Left renal pelvis (tissue), 4 donors: ENCODE data around the gene PCED1A. TPM values are rescaled to one million over a fixed set of nuclear protein-coding genes. Genes with fewer than 3 reads are reported as not detected.
"Not testable (repeated sequence)": the region's sequence is repeated elsewhere in the genome, so short reads cannot be mapped to it uniquely, and the experiment has no call there.

ENCODE experiments used
- DNase-seq, 4 donors: peaks; one replicate each; pipeline ENCODE4 v3.0.0-alpha.2; 2013; ENCODE audit warnings: low read depth in 4 of 4, low spot score in 3 of 4
- polyA plus RNA-seq, 4 donors: library from polyadenylated mRNA; unstranded; fragments of 120-200 nt; gene quantifications; one replicate each; pipeline ENCODE4 v1.2.1, GENCODE V29; 2013; ENCODE audit not compliant: insufficient read length in 4 of 4

The PCED1A gene
- polyA plus RNA-seq, 4 donors: 51.6 to 97.2 (median 57.5) TPM

DNA sequence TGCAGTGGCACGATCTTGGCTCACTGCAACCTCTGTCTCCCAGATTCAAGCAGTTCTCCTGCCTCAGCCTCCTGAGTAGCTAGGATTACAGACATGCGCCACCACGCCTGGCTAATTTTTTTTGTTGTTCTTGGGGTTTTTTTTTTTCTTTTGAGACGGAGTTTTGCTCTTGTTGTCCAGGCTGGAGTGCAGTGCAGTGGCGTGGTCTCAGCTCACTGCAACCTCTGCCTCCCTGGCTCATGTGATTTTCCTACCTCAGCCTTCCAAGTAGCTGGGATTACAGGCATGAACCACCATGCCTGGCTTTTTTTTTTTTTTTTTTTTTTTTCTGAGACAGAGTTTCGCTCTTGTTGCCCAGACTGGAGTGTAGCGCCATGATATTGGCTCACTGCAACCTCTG is 9.2 kb downstream of the PCED1A start:
- DNase-seq: not testable (repeated sequence)

GRCh38 chr20:2829376-2829775 is 11.1 kb downstream of the PCED1A start:
- DNase-seq: no peak

DNA sequence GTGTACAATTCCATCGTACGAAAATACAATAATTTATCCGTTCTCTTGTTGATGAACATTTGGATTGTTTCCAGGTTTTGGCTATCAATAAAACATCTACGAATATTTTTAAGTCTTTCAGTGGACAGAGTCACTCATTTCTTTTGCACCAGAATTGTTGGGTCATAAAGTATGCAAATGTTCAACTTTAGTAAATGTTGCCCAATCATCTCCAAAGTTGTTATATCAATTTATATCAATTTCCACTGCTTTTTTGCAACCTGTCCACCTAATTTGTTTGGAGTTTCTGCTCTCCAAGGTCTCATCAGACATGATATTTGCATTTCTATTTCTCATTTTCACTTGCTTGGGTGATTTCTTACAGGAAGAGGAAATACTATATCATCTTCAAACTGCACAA is 13.8 kb downstream of the PCED1A start:
- DNase-seq: no peak

DNA sequence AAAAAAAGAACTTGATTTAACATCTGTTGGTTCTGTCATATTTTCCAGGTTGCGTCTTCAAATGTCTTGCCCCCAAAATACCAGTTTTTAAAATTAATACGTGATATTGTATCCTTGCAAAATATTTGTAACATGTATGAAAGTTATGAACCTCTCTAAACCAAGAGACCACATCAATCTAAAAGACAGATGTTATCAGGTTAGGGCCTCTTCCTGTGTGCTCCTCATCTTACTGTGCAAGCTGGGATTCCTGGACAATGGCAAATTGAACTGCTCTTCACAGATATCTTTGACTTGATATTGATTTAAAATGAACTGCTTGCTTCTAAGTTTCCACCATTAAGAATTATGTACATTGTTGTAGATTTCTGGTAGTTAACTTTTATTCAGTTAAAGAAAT is 14.7 kb downstream of the PCED1A start:
- no peak for DNase-seq

DNA sequence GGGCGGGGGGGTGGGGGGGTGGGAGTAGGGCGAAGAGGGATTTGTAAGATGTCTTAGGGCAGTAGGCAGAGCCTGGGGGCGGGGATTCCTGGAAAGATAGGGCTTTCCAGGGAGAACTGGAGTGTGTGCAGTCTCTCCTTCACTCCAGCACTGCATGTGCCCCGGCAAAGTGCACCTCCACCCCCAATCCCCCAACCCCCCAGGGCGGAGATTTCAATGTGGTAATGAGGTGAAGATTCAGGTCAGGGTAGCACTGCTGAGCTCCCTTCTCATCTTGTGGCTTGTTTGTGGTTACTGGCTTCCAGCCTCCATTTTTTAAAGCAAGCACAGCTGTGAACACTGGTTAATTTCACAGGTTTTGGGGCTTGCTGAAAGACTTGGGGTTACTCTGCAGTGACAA is 18.4 kb downstream of the PCED1A start:
- no peak for DNase-seq

GRCh38 chr20:2820896-2821869 is 19.3 kb downstream of the PCED1A start:
- no peak for DNase-seq

DNA sequence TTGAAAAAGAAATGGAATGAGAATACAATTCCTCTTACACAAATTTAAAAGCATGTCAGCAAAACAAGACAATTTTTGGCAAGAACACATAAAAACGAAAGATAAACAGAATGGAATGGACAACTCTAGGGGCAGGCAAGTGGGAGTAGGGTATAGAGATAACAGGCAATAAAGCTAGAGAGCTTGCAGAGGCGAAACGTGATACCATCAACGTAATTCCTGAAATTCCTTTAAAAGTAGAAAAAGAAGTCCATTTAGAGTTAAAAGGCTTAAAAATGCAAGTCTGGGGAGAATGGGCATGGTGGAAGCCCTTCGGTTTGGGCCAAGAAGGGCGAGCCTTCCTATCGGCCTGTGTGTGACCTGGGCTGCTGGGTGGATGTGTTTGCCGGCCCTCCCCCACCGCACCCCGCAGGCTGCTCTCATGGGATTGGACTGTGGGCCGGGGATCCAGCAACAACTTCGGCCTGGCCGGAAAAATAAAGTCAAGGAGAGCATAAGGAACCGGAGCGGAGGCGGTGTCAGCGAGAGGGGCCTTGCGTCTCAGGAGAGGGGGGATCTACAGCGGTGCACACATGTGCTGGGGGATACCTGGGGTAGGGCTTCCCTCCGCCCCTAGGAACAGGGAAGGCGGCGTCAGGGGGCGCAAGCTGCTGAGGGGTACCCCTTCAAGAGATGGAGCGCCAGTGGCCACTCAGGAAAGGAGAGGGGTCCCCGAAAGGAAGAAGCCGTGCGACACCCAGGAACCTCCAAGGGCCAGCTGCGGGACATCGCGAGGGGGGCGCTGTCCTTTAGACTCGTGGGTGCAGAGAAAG is 20.2 kb downstream of the PCED1A start:
- no peak for DNase-seq

DNA sequence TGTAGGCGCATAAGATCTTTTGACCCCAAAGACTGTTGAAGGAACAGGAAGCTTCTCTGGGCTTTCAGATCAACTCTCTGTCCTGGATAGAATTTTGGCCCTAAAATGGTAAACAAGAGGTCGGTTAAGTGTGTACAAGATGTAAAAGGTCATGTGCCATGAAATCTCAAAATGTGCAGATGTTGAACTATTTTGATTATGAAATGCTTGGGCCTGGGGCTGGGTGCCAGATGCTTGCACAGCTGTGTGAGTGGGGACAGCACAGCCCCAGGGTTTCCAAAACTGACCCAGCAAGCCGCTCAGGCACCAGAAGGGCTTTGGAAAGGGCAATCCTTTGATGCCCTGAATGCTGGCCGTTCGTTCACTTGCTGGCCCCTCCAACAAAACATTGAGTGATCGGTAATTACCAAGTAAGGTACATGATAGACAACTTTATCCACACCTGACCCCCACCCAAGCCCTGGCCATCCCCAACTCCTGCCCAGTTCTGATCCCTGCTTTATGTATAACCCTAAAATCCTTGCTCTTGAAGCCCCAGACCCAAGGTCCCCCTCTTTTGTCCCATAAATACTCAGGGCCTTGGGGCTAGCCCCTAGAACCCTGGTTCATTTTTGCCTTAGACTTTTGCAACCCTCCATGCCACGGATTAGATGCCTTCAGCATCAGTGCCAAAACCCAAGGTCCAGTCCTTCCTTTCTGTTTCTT is 22.4 kb downstream of the PCED1A start:
- DNase-seq: no peak

DNA sequence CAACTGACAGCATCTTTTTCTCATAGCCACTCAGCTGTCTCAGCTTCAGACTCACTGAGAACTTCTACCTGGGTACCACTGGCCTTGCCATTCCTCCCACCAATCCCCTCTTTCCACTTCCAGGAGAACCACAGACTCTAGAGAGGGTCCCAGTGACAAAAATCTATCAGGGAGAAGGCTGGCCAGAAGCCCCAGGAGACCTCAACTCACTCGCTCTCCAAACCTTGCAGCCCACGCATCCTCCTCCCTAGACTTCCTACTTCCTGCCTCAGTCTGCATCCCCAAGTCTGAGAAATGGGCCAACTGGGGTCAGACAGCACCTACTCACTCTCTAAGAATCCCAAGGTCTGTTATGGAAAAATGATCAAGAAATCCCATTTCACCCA is 23.1 kb downstream of the PCED1A start:
- no peak for DNase-seq

DNA sequence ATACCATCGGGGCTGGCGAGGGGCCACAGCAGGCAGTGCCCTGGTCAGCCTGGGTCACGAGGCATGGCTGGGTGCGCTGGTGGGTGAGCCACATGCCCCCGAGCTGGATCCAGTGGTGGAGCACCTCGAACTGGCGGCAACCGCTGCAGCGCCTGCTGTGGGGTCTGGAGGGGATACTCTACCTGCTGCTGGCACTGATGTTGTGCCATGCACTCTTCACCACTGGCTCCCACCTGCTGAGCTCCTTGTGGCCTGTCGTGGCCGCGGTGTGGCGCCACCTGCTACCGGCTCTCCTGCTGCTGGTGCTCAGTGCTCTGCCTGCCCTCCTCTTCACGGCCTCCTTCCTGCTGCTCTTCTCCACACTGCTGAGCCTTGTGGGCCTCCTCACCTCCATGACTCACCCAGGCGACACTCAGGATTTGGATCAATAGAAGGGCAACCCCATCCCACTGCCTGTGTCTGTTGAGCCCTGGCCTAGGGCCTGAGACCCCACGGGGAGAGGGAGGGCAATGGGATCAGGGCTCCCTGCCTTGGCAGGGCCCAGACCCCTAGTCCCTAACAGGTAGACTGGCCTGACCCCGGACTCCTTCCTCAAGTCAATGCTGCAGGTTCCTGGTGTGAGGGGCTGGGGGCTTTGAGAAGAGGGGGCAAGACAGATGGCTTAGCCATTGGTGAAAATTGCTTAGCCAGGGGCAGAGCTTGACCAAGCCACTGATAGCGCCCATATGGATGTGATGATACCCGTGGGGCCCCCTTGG is 23.7 kb downstream of the PCED1A start:
- no peak for DNase-seq

- DNase-seq: no peak
Observed at GRCh38 chr20:2816030-2816582, 24.3 kb downstream of the PCED1A start, which contains the start of gene TMEM239. TMEM239 (plus strand) TSS chr20:2816364; CDS start chr20:2816555, 191 bp downstream.

DNA sequence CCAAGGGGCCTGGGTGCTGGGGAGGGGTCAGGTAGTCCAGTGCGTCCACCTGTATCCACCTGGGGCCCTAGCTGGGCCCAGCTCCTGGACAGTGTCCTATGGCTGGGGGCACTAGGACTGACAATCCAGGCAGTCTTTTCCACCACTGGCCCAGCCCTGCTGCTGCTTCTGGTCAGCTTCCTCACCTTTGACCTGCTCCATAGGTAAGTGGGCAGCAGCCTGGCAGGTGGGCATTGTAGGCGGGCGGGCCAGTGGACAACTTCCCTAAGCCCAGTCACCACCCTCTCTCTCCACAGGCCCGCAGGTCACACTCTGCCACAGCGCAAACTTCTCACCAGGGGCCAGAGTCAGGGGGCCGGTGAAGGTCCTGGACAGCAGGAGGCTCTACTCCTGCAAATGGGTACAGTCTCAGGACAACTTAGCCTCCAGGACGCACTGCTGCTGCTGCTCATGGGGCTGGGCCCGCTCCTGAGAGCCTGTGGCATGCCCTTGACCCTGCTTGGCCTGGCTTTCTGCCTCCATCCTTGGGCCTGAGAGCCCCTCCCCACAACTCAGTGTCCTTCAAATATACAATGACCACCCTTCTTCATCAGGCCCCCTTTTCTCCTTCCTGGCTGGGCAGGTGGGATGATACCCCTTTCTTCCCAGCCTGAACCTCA is 25.1 kb downstream of the PCED1A start:
- no peak for DNase-seq

GRCh38 chr20:2814587-2815051 is 25.8 kb downstream of the PCED1A start, which contains the start of gene C20orf141:
C20orf141 (plus strand) TSS chr20:2814987; CDS start chr20:2815185, 198 bp downstream.
- no peak for DNase-seq

- no peak for DNase-seq
Observed at GRCh38 chr20:2814076-2814475, 26.4 kb downstream of the PCED1A start.

GRCh38 chr20:2812189-2812588 is 28.3 kb downstream of the PCED1A start:
- no peak for DNase-seq

DNA sequence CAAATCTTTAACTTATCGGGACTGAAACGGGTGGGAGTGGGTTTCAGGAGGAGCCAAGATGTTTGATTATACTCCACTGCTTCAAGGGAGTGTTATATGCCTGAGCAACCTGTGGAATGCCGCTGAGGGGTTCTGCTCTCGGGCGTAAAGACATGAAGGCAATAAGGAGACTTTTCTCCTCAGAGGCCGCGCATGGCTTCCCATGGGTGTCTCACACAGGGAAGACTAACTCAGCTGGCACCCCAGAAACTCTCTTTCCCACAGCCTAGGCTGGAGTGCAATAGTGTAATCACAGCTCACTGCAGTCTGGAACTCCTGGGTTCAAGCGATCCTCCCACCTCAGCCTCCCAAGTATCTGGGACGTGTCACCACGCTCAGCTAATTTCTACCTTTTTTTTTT is 30.8 kb downstream of the PCED1A start:
- no peak for DNase-seq

DNA sequence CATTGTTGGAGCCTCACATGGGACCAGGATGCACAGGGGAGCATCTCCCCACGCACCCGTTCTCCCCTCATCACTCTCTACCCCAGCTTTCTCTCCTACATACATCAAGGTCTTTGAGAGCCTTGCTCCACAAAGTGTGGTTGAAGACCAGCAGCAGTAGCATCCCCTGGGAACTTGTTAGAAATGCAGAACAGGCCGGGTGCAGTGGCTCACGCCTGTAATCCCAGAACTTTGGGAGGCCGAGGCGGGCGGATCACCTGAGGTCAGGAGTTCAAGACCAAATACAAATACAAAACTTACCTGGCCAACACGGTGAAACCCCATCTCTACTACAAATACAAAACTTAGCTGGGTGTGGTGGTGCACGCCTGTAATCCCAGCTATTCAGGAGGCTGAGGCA is 32.5 kb downstream of the PCED1A start:
- not testable (repeated sequence) for DNase-seq

GRCh38 chr20:2807019-2807418 is 33.4 kb downstream of the PCED1A start:
- DNase-seq: no peak

GRCh38 chr20:2806351-2806701 is 34.1 kb downstream of the PCED1A start:
- no peak for DNase-seq
